Activated CD4-positive, alpha-beta memory T cell treated with anti-CD3 and anti-CD28 coated beads for 36 hours (primary cell): ENCODE data around the gene CCL22. TPM values are rescaled to one million over a fixed set of nuclear protein-coding genes. Genes with fewer than 3 reads are reported as not detected.

Experiments used
- CTCF ChIA-PET: fragments of 350-600 bp; sonication (Branson Sonifier 250); formaldehyde crosslinking; loops from one replicate; lab custom pipeline; 2021; ENCODE audit warnings: antibody characterized with exemption, inconsistent platforms; lab: Charles Lee
- POLR2A ChIA-PET: fragments of 350-600 bp; sonication (Branson Sonifier 250); formaldehyde crosslinking; loops from one replicate; lab custom pipeline; 2021; ENCODE audit warnings: antibody characterized with exemption; lab: Charles Lee
- DNase-seq: peaks from one replicate; pipeline ENCODE4 v3.0.0-alpha.2; 2020
- H3K27ac Mint-ChIP-seq: one replicate; pipeline ENCODE4 v1.8.0; 2021; ENCODE audit warnings: mixed read lengths
- H3K27me3 Mint-ChIP-seq: one replicate; pipeline ENCODE4 v1.8.0; 2021; ENCODE audit warnings: mixed read lengths
- H3K36me3 Mint-ChIP-seq: one replicate; pipeline ENCODE4 v1.8.0; 2021; ENCODE audit warnings: mixed read lengths
- H3K4me1 Mint-ChIP-seq: one replicate; pipeline ENCODE4 v1.8.0; 2021; ENCODE audit warnings: low read depth, mixed read lengths
- H3K4me3 Mint-ChIP-seq: one replicate; pipeline ENCODE4 v1.8.0; 2021; ENCODE audit warnings: mild to moderate bottlenecking, mixed read lengths
- H3K9me3 Mint-ChIP-seq: one replicate; pipeline ENCODE4 v1.8.0; 2021; ENCODE audit warnings: mixed read lengths
- intact Hi-C: fragments of 100-400 bp; cut with micrococcal nuclease; formaldehyde crosslinking; loops from one replicate; pipeline ENCODE4 v1.15.1; 2023
- total RNA-seq, 2 experiments: library from RNA; stranded (reverse); gene quantifications; one replicate each; pipeline ENCODE4 v1.2.3, GENCODE V29; 2021

Gene CCL22
- total RNA-seq, 2 experiments from 2014 or later, result 1.5 to 1.7 TPM

DNA sequence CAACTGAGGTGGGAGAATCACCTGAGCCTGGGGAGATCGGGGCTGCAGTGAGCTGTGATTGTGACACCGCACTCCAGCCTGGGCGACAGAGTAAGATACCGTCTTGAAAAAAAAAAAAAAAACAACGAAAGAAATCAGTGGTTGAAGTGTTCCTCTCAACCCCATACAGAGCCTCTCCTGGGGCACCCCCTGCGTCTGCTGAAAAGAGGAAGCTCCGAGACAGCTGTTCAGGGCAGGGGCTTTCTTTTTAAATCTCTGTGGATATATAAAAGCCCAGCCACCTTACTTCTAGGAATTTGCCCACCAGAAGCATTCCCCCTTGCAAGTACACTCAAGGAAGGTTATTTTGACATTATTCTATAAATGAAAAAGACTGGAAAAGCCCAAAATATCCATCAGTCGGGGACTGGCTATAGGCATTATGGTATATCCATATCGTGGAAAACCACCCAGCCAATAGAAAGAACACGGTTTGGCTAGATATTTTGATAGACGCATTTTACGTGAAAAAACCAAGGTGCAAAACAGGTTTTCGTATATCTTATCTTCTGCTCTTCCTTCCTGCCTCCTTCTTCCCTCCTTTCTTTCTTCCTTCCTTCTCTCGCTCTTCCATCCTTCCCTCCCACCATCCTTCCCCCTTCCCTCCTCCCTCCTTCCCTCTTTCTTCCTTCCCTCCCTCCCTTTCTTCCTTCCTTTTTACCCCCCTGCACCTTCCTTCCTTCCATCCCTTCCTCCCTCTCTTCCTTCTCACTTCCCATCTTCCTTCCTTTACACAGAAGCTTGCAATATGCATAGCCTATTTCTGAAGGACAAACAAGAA lies 9.2 kb upstream of the CCL22 start:
- no peak overlapping the region for H3K27ac Mint-ChIP-seq
- intact Hi-C loops, result no loop called here
- ChIA-PET POLR2A (no interaction called here), CTCF (no interaction called here)
- DNase-seq, result peak; percentile 31
- H3K4me3 Mint-ChIP-seq, result no peak overlapping the region
- H3K36me3 Mint-ChIP-seq, result no peaks in the 10 kb centered on the region
- H3K4me1 Mint-ChIP-seq, result peaks cover 18% of the 10 kb centered on the region
- H3K27me3 Mint-ChIP-seq, result peaks cover 38% of the 10 kb centered on the region
- no peaks in the 10 kb centered on the region for H3K9me3 Mint-ChIP-seq

DNA sequence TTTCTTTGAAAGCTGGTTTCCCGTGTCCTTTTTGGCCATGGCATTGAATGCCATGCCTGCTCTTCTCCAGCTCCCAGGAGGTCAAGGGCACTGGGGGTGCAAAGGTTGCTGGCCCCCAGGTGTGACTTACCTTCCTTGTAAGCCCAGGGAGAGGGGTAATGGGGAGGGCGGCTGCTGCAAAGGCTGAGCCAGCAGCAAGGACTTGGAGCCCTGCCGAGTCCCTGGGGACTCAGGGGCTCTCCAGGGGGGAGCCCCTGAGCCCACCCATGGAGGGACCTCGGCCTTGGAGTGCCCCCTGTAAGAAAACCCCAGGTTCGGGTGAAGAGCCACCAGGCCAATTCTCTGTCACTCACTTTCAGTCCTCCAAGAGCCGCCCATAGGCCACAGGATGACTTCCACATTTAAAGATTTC lies 5.9 kb upstream of the CCL22 start:
- H3K4me1 Mint-ChIP-seq, result peaks cover 11% of the 10 kb centered on the region
- POLR2A ChIA-PET, result no interaction called here
- no peaks in the 10 kb centered on the region for H3K9me3 Mint-ChIP-seq
- peaks cover 25% of the 10 kb centered on the region for H3K27me3 Mint-ChIP-seq
- no peak overlapping the region for H3K4me3 Mint-ChIP-seq
- CTCF ChIA-PET, result no interaction called here
- no peak overlapping the region for H3K27ac Mint-ChIP-seq
- no peak for DNase-seq
- intact Hi-C loops, result no loop called here
- H3K36me3 Mint-ChIP-seq, result no peaks in the 10 kb centered on the region

DNA sequence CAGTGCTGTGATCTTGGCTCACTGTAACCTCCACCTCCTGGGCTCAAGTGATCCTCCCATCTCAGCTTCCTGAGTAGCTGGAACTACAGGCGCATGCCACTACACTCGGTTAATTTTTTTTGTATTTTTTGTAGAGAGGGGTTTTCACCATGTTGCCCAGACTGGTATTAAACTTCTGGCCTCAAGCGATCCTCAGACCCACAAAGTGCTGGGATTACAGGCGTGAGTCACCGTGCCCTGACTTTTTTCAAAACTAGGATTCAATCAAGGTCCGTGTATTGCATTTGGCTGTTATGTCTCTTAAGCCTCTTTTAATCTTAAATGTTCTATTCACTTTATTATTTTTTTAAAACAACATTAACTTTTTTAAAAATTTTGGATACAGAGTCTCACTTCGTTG lies 4.3 kb upstream of the CCL22 start:
- no peaks in the 10 kb centered on the region for H3K9me3 Mint-ChIP-seq
- no peak overlapping the region for H3K27ac Mint-ChIP-seq
- peaks cover 11% of the 10 kb centered on the region for H3K27me3 Mint-ChIP-seq
- CTCF ChIA-PET, result no interaction called here
- no peak for DNase-seq
- no peak overlapping the region for H3K4me3 Mint-ChIP-seq
- POLR2A ChIA-PET, result no interaction called here
- H3K4me1 Mint-ChIP-seq, result peaks cover 8% of the 10 kb centered on the region
- H3K36me3 Mint-ChIP-seq, result no peaks in the 10 kb centered on the region
- intact Hi-C loops, result no loop called here

DNA sequence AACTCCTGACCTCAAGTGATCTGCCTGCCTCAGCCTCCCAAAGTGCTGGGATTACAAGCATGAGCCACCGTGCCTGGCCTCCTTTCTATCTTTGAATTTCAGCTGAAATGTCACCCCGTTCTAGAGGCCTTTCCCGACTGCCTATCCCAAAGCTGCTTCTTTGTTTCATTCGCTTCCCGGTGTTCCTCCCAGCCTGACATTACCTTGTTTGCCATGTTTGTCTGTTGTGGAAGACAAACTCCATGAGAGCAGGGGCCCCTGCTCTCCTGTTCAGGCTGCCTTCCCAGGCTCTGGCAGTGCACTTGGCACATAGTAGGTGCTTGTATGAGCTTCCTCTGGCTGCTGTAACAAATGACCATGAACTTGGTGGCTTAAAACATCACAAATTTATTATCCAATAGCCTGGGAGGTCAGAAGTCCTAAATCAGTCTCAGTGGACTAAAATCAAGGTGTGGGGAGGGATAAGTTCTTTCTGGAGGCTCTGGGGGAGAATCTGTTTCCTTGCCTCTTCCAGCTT lies 2.6 kb upstream of the CCL22 start:
- no peak for DNase-seq
- Mint-ChIP-seq H3K27ac (no peak overlapping the region), H3K4me1 (peaks cover 3% of the 10 kb centered on the region), H3K36me3 (no peaks in the 10 kb centered on the region), H3K4me3 (no peak overlapping the region), H3K27me3 (peaks cover 5% of the 10 kb centered on the region), H3K9me3 (no peaks in the 10 kb centered on the region)
- ChIA-PET CTCF (no interaction called here), POLR2A (interaction anchor here (0.6 kb wide), 1 partner anchor 35 kb away, joined by 3 read pairs; no protein-coding TSS in a partner anchor)
- intact Hi-C loops, result no loop called here

DNA sequence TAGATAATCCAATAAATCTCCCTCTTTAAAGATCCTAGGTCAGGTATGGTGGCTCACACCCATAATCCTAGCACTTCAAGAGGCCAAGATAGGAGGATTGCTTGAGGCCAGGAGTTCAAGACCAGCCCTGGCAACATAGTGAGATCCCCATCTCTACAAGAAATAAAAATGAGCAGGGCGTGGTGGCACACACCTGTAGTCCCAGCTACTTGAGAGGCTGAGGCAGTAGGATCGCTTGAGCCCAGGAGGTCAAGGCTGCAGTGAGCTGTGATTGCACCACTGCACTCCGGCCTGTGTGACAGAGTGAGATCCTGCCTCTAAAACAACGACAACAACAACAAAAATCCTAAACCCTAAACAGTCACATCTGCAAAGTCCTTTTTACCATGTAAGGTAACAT lies 2.0 kb upstream of the CCL22 start:
- peaks cover 5% of the 10 kb centered on the region for H3K27me3 Mint-ChIP-seq
- CTCF ChIA-PET, result no interaction called here
- peaks cover 3% of the 10 kb centered on the region for H3K4me1 Mint-ChIP-seq
- POLR2A ChIA-PET, result no interaction called here
- no peak overlapping the region for H3K27ac Mint-ChIP-seq
- no peaks in the 10 kb centered on the region for H3K36me3 Mint-ChIP-seq
- DNase-seq, result no peak
- intact Hi-C loops, result no loop called here
- no peak overlapping the region for H3K4me3 Mint-ChIP-seq
- no peaks in the 10 kb centered on the region for H3K9me3 Mint-ChIP-seq

DNA sequence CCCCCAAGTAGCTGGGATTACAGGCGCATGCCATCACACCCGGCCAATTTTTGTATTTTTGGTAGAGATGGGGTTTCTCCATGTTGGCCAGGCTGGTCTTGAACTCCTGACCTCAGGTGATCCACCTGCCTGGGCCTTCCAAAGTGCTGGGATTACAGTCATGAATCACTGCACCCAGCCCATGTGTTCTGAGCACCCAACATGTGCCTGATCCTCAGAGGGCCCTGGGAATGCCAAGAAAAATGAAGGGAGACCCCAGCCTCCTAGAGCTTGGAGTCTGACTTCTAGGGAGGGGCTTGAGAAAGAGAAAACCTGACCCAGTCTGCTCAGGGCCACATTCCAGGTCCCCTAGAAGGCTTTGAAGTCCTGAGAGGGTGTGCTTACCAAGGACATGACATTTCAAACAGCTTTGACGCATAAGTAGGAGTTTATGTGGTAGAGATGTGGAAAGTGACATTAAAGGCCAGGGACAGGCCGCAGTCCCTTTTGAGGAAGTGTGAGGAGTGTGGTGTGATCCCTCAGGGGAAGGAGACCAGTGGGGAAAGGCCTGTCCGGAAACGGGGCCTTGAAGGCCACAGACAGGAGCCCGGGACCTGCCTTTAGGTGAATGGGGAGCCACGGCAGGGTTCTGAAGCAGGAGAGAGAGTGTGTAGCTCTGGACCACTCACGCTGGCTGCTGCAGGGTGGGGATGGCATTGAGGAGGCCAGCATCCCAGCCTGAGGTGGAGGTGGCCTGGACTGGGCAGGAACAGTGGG lies 1.1 kb upstream of the CCL22 start:
- H3K4me3 Mint-ChIP-seq, result no peak overlapping the region
- ChIA-PET POLR2A (no interaction called here), CTCF (no interaction called here)

DNA sequence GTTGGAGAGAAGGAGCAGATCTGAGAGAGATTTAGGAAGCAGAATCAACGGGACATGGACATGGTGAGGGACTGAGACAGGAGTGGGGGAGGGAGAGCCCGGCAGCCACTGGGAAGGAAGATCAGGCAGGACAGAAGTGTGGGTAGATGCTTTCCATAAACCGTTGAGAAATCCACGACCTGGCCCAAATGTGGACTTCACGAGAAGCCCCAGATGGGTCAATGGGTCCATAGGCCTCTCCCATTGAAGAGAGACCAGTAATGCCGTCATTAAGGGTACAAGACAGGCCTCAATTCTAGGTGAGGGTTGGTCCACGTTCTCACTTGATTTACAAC lies 530 bp upstream of the CCL22 start:
- POLR2A ChIA-PET, result no interaction called here
- no peak for DNase-seq
- Mint-ChIP-seq H3K27ac (no peak overlapping the region), H3K27me3 (no peaks in the 10 kb centered on the region), H3K9me3 (no peaks in the 10 kb centered on the region), H3K4me3 (no peak overlapping the region), H3K4me1 (peaks cover 3% of the 10 kb centered on the region), H3K36me3 (no peaks in the 10 kb centered on the region)
- intact Hi-C loops, result no loop called here
- CTCF ChIA-PET, result no interaction called here

More for the DNA sequence above, 1.1 kb upstream of the CCL22 start:
- no peaks in the 10 kb centered on the region for H3K36me3 Mint-ChIP-seq
- no peak overlapping the region for H3K27ac Mint-ChIP-seq
- no peak for DNase-seq
- peaks cover under 1% of the 10 kb centered on the region for H3K27me3 Mint-ChIP-seq
- no peaks in the 10 kb centered on the region for H3K9me3 Mint-ChIP-seq
- peaks cover 3% of the 10 kb centered on the region for H3K4me1 Mint-ChIP-seq
- intact Hi-C loops, result no loop called here

DNA sequence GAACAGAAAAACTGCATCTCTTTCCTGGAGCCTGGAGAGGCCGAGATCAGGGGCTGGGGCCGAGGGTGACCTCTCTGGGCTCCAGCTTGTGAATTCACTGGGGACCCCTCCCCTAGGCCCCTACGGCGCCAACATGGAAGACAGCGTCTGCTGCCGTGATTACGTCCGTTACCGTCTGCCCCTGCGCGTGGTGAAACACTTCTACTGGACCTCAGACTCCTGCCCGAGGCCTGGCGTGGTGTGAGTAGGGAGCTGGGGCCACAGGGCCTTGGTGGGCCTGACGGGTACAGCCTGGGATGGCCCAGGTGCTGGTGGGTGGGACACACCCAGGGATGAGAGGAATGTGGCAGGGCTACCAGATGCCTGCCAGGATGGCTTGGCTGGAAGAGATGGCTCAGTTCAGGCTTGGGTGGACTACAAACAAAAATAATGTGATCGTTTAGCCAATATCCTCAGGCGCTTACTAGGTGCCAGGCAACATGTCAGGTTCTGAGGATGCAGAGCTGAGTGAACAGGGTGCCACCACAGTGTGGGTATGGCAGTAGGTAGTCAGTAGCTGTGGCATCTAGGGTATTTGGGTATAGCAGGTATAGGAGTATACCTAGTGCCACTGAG lies 1.8 kb downstream of the CCL22 start:
- CTCF ChIA-PET, result interaction anchor here (1.1 to 1.7 kb wide), 2 partner anchors 16 to 58 kb away, joined by 3 to 5 read pairs; no protein-coding TSS in a partner anchor
- Mint-ChIP-seq H3K9me3 (no peaks in the 10 kb centered on the region), H3K36me3 (no peaks in the 10 kb centered on the region)

DNA sequence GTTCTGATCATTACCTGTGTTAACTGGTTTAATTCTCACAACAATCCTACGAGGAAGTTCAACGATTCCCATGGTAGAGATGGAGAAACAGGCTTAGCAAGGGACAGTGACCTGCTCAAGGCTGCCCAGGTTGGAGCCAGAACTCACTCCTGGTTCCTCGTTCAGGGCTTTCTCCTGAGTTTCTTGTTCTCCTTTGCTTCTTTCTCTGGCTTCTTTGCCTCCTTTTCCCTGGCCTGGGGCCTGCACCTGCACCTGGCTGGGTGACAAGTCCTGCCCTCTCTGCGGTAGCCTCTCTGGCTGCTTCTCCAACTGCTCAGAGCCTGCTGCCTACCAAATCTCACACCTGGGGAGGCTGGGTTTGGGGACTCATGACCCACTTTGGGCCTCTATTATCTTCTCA lies 2.8 kb downstream of the CCL22 start:
- POLR2A ChIA-PET, result no interaction called here
- Mint-ChIP-seq H3K27ac (no peak overlapping the region), H3K4me3 (no peak overlapping the region), H3K36me3 (no peaks in the 10 kb centered on the region), H3K27me3 (no peaks in the 10 kb centered on the region), H3K4me1 (peaks cover 3% of the 10 kb centered on the region), H3K9me3 (no peaks in the 10 kb centered on the region)
- no peak for DNase-seq
- intact Hi-C loops, result no loop called here
- CTCF ChIA-PET, result interaction anchor here (1.1 kb wide), 1 partner anchor 15 kb away, joined by 3 read pairs; no protein-coding TSS in a partner anchor

More for the DNA sequence above, 1.8 kb downstream of the CCL22 start:
- no peaks in the 10 kb centered on the region for H3K27me3 Mint-ChIP-seq
- intact Hi-C loops, result no loop called here
- H3K4me3 Mint-ChIP-seq, result no peak overlapping the region
- H3K4me1 Mint-ChIP-seq, result peaks cover 3% of the 10 kb centered on the region
- no peak overlapping the region for H3K27ac Mint-ChIP-seq
- POLR2A ChIA-PET, result no interaction called here
- no peak for DNase-seq

DNA sequence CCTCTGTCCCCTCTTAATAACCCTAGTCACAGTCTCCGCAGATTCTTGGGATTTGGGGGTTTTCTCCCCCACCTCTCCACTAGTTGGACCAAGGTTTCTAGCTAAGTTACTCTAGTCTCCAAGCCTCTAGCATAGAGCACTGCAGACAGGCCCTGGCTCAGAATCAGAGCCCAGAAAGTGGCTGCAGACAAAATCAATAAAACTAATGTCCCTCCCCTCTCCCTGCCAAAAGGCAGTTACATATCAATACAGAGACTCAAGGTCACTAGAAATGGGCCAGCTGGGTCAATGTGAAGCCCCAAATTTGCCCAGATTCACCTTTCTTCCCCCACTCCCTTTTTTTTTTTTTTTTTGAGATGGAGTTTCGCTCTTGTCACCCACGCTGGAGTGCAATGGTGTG lies 5.6 kb downstream of the CCL22 start:
- intact Hi-C loops, result no loop called here
- Mint-ChIP-seq H3K27ac (no peak overlapping the region), H3K4me1 (no peaks in the 10 kb centered on the region), H3K27me3 (peaks cover 6% of the 10 kb centered on the region), H3K36me3 (no peaks in the 10 kb centered on the region), H3K4me3 (no peak overlapping the region), H3K9me3 (no peaks in the 10 kb centered on the region)
- DNase-seq, result no peak
- CTCF ChIA-PET, result interaction anchor here (1.0 kb wide), 1 partner anchor 53 kb away, joined by 3 read pairs; no protein-coding TSS in a partner anchor
- POLR2A ChIA-PET, result no interaction called here

DNA sequence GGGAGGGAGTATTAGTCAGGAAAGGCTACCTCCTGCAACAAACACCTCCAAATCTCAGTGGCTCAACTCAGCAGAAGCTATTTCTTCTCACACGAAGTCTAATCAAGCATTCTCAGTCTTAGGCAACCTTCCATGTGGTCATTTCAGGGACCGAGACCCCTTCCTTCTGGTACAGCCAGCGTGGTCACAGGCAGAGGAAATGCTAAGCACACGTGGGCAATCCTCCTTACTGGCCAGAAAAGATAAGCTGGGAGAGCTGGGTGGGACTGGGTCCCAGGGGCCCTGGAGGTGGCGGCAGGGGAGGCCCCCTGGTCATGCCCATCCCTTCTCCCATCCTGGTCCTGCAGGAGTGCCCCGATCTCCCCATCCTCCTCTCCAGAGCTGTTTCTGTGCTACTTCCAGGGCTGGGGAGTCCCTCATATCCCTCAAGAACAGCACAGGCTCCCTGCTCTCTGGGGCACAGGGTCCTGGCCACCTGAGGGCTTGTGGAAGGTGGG lies 8.0 kb downstream of the CCL22 start:
- Mint-ChIP-seq H3K36me3 (no peaks in the 10 kb centered on the region), H3K27me3 (peaks cover 6% of the 10 kb centered on the region), H3K27ac (no peak overlapping the region), H3K4me3 (no peak overlapping the region), H3K4me1 (no peaks in the 10 kb centered on the region), H3K9me3 (no peaks in the 10 kb centered on the region)
- DNase-seq, result no peak
- intact Hi-C loops, result no loop called here
- ChIA-PET CTCF (no interaction called here), POLR2A (no interaction called here)
